GM21526 (cell line): ENCODE data around the gene ARL6IP4.

Source experiments
- ATAC-seq: cut with Tn5 transposase; IDR thresholded peaks from one replicate; pipeline ENCODE4 v1.9.1; 2021; ENCODE audit warnings: moderate library complexity; ENCODE audit not compliant: unreplicated experiment, low FRiP score

ARL6IP4 gene

GRCh38 chr12:122989225-122989839 is 8.9 kb downstream of the ARL6IP4 start:
- ATAC-seq: no peak

DNA sequence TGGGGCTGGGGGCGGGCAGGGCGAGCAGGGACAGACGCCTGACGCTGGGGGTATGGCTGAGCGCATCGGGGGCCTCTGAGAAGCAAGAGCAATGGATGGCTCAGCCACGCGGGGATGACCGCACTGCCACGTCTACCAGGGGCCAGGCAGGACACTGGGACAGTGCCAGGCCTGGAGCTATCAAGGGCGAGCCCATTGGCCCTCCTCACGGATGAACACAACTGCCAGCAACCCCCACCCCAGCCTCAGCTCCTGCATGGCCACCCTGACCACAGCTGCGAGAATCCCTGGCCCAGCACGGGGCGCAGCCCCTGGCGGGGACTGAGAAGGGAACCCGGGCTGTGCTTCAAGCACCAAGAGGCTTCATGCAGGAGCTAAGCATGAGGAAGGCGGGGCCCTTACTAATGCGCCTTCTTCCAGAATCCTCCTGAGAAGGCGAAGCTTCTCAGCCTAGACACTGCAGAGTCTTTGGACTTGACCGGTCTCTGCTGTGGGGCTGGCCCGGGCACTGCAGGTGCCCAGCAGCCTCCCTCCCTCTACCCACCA is 9.5 kb downstream of the ARL6IP4 start:
- ATAC-seq: no peak

DNA sequence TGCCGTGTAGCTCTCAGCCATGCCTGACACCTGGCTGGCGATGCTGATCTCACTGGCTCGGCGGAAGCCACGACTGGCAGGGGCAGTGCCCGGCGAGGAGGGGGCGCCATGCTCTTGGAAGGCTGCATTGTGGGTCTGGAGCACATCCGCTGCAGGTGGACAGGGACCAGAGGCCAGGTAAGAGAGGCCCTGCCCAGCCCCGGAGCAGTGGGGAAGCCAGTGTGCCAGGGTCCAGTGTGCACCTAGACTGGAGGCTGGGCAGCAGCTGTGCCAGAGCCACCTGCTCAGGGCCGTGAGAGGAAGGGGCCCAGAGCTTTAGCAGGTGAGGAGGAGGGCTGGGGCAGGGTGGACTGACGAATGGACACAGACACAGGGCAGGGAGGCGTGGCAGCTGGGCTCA is 10.1 kb downstream of the ARL6IP4 start:
- no peak for ATAC-seq

DNA sequence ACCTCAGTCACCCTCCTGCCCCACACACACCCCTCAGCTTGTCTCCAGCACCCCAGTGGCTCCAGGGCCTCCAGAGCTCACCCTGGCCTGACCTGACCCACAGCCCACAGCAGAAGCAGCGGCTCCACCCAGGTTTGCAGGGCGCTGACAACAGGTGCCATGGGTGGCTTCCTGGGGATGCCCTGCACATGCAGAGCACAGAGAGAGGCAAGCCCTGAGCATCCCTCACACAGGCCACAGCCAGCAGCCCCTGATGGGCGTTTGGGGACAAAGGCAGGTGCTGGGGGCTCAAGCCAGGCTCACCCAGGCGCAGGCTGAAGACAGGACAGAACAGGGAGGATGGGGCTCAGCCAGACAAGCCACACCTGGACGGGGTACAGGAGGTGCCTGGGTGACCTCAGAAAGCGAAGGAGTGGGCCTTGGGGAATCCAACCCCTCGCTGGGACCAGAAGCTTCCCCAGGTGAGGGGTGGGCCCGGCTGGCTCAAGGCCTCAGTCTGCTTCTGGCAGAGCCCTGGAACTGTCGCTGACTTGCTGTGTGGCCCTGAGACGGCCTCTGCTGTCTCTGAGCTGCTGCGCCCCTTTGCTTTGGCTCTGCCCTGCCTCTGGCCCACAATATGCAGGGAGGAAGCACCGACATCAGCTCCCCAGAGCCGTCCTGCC is 10.6 kb downstream of the ARL6IP4 start:
- ATAC-seq: no peak

- ATAC-seq: no peak
These were observed 11.3 kb downstream of the ARL6IP4 start for GRCh38 chr12:122991623-122992275.

DNA sequence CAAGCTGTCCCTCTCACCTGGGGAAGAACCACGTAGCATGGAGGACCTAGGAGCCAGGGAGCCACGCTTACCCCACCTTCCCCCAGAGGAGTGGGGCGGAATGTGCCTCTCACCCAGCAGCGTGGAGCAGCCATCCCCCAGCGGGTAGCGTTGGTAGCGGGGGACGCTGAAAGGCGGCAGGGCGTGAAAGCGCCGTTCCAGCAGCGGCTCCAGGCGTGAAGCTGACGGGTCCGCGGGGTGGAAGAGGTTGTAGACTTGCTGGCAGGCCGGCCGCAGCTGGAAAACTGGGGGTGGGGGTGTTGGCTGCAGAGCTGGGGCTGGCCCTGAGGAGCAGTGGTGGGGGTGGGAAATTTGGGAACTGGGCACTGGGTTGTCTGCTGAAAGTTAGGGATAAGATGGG is 11.9 kb downstream of the ARL6IP4 start:
- ATAC-seq: no peak

- ATAC-seq: no peak
These were observed 13.7 kb downstream of the ARL6IP4 start for GRCh38 chr12:122994140-122994675.

DNA sequence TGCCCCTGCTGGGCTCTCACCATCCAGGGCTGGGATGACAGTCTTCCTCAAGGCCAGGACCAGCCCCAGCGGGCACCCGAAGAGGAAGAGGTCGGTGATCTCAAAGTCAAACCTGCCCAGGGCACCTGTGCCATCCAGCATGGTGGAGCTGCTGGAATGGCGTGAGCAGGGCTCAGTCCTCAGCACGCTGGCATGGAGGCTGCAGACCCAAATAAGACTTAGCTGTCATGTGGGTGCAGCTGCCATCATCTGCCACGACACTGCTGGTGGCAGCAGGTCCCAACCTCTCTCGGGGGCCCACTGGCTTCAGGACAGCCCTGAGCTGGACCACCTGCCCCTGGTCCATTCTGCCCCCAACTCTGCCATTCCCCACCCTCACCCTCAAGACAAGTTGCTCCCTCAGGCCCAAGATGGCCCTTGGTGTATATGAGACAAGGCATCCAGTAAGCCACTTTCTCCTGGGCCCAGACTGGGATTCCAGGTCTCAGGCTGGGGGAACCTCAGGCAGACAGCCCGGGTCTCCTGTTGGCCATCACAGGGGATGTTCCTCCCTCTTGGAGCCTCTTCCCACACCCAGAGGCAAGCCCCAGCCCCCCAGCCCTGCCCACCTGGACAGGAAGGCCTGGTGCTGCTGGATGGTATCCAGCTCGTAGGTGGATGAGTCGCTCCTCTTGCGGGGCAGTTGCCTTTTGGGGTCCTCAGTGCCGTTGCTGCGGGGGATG is 14.5 kb downstream of the ARL6IP4 start:
- ATAC-seq: no peak

DNA sequence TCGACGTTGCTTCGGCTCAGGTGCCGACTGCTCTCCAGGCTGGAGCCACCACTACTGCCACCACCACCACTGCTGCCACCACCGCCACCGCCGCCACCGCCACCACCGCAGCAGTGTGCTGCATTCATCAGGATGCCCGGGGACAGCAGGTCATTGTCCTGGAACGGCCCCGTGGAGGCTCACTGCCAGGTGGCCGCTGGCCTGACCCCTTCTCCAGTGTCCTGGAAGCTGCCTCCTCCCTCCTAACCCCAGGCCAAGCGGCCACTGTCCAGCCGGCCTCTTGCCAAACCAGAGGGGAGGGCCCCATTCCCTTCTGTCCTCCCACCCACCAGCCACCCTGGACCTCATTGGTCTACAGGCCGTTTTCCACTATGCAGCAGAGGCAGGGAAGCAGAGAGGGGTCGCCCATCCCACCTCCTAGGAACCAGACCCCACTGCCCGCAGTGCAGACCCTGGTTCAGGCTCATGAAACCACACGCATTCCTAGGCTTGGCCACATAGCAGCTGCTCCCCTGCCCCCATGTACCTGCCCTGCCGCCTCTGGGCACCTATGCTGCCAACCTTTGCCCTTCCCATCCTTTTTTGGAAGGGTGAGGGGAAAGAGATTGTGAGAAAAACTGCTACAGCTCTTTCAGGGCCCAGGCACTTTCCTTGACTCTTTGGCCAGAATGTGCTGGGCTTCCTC is 15.2 kb downstream of the ARL6IP4 start:
- no peak for ATAC-seq

- ATAC-seq: no peak
These were observed 15.7 kb downstream of the ARL6IP4 start for GRCh38 chr12:122996188-122996601.

DNA sequence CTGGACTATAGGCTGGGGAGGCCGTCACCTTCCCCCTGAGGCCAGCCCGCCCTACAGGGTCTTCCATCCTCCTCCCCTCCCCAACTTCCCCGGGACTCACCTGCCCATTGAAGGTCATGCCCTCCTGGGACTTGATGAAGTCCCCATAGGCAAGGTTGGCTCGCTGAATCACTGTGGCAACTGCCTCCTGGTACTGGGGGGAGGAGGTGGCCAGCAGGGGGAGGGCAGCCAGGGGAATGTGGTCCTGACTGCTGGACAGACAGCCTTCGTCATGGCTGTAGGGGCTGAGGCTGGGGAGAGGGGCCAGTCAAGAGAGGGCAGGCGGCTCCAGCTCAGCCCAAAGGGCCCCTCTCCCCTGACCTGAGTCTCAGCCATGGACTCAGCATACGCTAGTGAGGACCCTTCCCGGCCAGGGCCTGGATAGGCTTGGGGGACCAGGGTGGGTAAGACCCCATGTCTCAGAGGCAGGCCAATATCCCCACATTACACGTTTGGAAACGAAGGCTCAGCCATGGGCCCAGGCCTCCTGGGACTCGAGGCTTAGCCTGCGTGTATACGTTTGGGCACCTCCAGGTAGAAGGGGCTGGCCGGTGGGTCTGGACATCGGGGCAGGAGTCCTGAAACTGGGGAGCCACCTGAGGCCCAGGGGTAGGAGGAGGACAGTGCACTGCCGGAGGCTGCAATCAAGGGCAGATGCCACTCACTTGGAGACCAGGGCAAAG is 16.3 kb downstream of the ARL6IP4 start:
- no peak for ATAC-seq

GRCh38 chr12:122997343-122998250 is 17.1 kb downstream of the ARL6IP4 start:
- ATAC-seq: no peak

DNA sequence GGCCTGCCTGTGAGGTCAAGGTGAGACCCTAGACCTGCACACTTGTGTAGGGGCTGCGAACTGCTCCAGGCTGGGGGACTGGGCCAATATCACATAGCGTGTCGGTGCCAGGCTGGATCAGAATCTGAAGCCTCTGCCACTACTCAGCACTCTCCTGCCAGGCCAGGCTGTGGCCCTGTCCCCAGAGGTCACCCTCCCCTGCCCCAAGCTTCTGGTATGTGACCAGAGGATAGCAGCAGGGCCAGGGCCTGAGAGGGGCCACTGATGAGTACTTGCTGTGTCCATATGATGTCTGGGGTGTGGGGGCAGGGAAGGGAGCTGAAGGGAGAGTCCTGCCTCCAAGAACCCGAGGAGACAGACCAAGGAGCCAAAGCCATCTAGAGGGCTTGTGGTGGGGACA is 17.8 kb downstream of the ARL6IP4 start:
- ATAC-seq: no peak

DNA sequence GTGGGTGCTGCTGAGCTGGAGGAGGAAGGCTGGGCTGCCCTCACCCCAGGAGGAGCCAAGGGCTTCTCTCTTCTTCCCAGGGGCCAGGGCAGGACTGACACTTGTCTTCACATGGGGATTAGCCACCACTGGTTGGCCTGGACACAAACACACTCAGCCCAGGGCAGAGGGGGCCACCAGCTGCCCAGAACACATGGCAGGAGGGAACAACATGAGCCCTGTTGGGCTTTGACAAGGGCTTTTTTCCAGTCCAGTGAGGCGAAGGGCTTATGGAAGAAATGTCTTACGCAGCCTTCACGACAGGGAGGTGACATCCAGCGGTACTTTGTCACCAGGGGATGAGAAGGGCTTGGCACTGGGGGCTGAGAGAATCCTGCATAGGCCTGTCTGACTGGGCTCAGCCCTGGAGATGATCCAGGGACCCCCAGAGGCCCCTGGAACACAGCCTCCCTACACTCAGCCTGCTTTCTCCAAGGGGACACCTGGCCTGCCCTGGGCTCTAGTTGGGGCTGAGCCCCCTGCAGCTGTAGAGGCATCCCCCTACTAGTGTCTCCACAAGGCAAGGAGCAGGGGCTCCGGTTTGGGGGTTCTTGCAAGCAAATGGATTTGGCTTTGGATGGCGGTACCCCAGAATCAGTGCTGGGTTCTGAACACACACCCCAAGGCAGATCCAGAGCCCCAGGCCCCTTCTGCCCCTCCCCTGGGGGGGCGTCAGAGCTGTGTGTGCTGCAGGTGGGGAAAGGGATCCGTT is 18.9 kb downstream of the ARL6IP4 start:
- no peak for ATAC-seq

DNA sequence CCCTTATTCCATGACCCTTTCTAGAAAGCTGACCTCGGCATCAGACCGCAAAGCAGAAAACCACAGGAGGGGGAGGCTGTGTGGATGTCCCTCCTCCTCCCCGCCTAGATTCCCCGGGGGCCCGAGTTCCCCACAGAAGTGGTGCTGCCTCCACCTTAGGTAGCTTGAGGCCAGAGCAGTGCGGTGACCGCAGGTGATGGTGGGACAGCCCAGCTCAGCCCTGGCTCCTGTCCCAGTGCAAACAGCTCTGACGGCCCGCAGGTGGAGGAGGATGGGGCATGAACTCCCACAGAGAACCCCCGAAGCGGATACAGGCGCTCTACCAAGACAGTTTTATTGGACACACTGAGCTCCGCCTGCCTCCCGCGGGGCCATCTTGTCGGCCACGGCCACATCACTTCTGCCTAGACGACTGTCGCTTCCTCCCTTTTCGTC is 19.5 kb downstream of the ARL6IP4 start:
- ATAC-seq: no peak

DNA sequence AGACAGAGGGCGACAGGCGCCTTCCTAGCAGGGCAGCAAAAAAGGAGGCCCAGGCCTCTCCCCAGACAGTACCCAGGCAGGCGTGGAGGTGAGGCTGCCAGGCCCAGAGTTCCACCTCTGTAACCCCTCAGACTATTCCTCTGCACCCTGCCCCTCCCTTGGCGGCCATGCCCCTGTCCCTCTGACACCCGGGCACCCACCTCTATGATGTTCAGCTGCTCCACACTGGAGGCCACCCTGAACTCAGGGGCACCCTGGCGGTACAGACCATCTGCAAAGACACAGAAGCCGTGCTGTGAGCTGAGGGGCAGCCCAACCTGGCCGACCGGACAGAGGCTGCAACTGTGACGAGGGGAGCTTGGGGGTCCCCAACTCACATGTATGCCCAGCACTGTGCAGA is 20.1 kb downstream of the ARL6IP4 start:
- ATAC-seq: no peak

GRCh38 chr12:123001464-123001863 is 21.0 kb downstream of the ARL6IP4 start:
- ATAC-seq: no peak

GRCh38 chr12:123003257-123003656 is 22.8 kb downstream of the ARL6IP4 start:
- ATAC-seq: no peak
